HK-2 (cell line): ENCODE data around the gene HSD3B2.
"Not testable (repeated sequence)": the region's sequence is repeated elsewhere in the genome, so short reads cannot be mapped to it uniquely, and the experiment has no call there.

Source experiments
- DNase-seq: peaks from one replicate; pipeline ENCODE4 v3.0.0-alpha.2; 2018; ENCODE audit not compliant: unreplicated experiment

The HSD3B2 gene

DNA sequence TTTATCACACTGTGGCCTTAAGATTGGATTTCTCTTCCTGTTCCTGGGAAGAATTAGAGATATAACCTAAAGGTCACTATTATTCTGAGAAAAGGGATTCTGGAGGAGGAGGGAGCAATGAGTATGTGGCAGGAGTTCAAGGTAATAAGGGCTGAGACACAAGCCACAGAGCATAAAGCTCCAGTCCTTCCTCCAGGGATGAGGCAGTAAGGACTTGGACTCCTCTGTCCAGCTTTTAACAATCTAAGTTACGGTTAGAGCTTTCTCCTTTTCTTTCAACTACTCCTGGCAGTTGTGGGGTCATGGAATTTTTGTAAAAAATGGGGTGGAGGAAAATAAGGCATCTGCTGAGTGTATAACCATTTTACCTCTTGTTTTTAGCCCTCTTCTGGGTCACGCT, at the start of gene HSD3B2:
Gene HSD3B2 (plus strand): TSS at position 201 of the 400 bp plus-strand sequence. CDS start 270 bp downstream, outside the sequence.
- DNase-seq, result no peak

- no peak for DNase-seq
Observed at GRCh38 chr1:119366424-119366823, 48.5 kb upstream of the HSD3B2 start.

DNA sequence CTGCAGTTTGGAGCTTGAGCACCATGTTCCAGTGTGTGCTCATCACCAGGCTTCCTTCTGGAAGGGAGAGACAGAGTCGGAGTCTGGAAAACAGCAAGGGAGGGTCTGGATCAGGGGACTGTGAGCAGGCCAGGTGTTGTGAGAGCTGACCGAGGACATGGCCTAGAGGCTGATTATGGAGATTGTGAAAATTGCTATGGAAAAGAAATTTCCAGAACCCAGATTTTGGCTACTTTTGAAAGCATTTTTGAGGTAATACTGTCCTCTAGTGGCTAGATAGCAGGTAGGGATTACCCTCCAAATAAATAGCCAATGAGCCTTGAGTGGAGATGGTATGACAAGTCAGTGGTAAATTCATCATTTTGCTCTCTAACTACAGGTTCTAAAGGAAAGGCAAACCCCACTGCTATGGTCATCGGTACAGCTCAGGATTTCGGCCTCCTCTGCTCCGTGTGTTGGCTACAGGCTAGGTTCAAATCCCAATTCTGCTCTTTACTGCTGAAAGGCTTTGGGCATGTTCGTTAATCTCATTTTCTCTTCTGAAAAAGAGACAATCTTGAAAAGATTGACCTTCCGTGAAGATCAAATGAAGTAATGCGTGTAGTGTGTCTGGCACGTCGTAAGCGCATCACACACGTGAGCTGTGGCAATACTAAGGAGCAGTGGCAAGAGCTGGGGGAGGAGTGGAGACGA, 47.4 kb upstream of the HSD3B2 start:
- DNase-seq, result no peak

GRCh38 chr1:119368554-119368953, 46.4 kb upstream of the HSD3B2 start, which contains the start of gene HAO2:
TSS of gene HAO2 (plus strand) at chr1:119368785. CDS start at chr1:119381086, 12,301 bp downstream.
- no peak for DNase-seq

DNA sequence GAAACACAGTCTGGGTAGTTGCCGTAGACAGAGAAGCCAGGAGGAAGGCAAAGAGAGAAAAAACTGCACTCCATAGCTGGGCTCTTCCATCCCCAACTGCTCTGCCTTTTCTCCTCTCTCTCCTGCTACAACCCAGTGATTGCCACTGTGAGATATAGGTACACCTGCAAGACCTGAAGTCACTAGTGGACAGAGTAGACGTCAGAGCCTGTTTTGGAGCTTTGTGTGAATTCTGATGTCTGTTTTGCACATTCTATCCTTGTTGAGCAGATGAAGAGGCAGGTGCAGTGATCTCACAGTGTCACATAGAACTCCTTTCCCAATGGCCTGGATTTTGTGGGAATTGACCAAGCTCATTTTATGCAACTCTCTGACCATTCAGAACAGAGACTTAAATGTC, 44.2 kb upstream of the HSD3B2 start:
- no peak for DNase-seq

DNA sequence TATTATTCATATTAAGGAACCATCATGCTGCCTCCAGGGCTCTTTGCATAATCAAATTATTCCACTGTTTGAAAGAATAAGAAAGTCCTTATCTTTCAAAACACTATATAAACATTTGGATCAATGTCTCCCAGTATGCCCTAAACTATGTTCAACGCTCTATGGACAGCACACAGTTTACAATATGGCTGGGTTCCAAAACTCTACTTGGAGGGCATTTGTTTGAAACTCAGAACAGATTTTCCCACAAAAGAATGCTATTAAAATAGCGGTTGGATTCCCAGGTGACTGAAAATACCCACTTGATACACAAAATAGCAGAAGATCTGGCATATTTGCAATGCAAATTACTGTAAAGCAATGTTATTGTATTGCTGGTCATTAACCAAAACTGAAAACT, 43.1 kb upstream of the HSD3B2 start:
- no peak for DNase-seq

GRCh38 chr1:119372503-119373086, 42.4 kb upstream of the HSD3B2 start:
- DNase-seq, result no peak

DNA sequence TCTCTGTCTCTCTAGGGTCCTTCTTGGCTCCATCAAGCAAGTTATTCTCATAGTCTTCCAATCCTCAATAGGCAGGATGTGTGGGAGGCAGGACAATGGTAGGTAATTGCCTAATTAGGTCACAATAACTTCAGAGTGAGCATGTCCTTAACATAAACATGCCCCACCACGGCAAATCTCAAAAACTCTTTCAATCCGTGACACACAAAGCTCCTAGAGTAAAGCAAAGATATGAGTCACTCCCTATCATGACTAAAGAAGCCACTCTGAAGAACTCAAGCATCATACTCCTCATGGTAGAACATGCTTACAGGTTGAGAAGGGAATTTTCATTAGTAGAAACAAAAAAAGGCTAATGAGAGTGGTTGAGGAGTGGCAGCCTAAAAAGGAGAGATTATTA, 41.5 kb upstream of the HSD3B2 start:
- DNase-seq, result no peak

DNA sequence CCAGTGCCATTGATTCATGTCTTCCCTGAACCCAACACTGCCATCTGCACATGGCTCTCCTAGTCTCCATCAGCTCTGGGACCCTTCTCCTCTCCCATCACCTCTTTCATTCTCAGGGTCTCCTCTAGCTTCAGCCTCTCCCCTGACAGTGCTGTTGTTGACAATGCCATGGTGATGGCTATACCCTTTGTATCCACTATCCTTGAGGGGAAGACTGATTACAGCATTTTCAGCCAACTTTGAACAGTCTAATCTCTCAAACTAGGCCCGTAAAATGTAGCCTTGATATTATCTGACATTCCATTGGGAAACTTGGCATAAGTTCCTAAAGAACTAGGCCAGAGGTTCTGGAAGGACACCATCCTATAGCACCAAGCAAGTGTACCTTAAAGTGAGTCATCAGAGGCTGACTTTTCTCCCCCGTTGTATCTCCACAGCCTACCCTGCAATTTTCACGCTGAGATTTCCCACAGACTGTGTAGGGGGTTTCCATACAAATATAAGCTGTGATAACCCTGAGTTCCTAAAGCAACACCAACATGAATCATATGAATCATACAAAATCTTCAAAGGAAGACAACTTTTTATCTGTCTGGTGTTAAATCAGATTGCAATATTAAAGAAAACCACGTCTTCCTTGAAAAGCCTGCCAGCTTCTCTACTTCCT, 40.6 kb upstream of the HSD3B2 start:
- DNase-seq, result no peak

GRCh38 chr1:119375366-119375765, 39.6 kb upstream of the HSD3B2 start:
- DNase-seq, result no peak

GRCh38 chr1:119376594-119376993, 38.4 kb upstream of the HSD3B2 start:
- DNase-seq, result no peak

- DNase-seq, result not testable (repeated sequence)
Observed at GRCh38 chr1:119377594-119377993, 37.4 kb upstream of the HSD3B2 start.

GRCh38 chr1:119379117-119379516, 35.8 kb upstream of the HSD3B2 start:
- DNase-seq, result no peak

DNA sequence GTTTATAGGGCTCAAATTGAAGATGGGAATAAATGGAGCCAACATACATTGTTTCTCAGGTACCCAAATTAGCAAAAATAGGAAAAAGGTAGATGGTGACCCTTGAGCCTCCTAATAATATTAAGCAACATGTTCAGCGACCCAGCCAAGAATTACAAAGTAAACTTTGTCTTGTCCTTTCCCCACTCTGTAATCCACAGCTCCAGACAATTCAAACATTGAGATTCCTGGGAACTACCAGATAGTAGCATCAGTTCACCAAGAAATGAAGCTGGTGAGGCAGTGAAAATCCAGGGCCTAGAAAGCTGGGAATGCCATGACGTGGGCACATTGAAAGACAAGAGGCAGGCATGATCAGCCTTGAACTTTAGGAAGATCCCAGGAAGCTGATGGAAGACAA, 34.6 kb upstream of the HSD3B2 start:
- DNase-seq, result no peak

GRCh38 chr1:119380983-119381662, 33.8 kb upstream of the HSD3B2 start:
- DNase-seq, result no peak

DNA sequence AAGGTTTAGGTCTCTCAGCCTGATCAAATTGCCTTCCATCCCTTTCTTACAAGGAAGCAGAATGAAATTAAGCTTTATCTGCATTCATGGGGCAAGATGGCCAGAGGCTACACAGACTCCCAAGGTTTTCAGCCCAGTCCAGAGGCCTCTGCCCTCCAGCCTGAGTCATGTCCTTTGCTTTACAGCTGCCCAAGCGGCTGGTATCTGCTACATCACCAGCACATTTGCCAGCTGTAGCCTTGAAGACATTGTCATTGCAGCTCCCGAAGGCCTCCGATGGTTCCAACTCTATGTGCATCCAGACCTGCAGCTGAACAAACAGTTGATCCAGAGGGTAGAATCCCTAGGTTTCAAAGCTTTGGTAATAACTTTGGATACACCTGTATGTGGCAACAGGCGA, 30.4 kb upstream of the HSD3B2 start:
- DNase-seq, result no peak

DNA sequence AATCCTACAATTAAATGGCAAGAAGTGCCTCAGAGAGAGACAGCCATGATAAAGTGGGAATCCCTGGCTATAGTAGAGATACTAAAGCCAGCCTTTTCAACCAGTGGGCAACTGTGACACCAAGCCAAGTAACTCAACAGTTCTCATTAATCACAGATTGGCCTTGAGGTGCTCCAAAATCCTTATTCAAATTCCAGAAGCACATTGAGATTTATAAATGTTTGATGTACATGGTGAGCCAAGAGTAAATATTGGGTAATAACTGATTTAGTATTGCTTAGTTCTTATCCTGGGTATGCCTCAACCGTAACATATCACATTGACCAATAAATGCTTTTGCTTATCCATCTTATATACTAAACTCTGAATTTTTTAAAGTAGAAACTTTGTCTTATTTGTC, 29.3 kb upstream of the HSD3B2 start:
- DNase-seq, result no peak

GRCh38 chr1:119387858-119388257, 27.1 kb upstream of the HSD3B2 start:
- no peak for DNase-seq

GRCh38 chr1:119388450-119388849, 26.5 kb upstream of the HSD3B2 start:
- no peak for DNase-seq

DNA sequence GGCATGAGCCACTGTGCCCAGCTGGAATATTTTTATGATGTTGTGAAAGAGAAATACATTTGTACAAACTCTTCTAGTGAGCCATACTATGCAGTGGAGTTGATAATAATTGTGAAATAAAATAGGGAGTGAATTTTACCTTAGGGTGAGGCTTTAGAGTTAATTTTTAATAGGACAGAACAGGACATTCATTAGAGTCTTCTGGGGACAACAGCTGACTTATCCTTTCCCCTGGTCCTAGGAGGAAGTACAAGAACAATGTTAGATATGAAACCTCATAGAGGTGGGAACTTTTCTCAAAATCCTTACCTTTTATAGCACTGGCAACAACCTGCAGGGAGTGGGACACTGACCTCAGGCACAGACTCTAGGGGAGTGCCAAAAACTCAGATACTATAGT, 24.4 kb upstream of the HSD3B2 start:
- no peak for DNase-seq

DNA sequence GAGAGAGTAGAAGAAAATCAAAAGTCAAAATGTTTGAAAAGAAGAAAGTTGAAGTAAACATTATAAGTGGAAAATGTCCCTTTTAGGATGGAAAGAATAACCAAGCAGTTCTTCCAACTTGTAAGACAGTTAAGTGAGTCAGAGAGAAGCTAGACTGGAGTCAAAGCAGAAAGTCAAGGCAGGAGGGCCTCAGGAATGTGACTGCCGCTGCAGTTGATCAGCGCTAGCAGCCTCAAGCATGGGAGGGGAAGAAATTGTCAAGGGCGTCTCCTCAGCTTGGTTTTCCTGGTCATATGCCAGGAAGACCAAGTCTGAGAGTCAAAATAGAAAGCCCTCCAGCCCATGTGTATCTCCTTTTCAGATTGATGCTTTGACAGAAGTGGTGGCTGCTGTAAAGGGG, 23.2 kb upstream of the HSD3B2 start:
- no peak for DNase-seq

GRCh38 chr1:119394085-119394484, 20.9 kb upstream of the HSD3B2 start:
- DNase-seq, result no peak

GRCh38 chr1:119396982-119397381, 18.0 kb upstream of the HSD3B2 start:
- no peak for DNase-seq
